Ishikawa (cell line): ENCODE data around the gene ANKRD65.

Source experiments
- EP300 ChIP-seq: IDR thresholded peaks from 2 replicates; pipeline ENCODE4 v1.6.1; 2012; ENCODE audit warnings: borderline replicate concordance
- FOXM1 ChIP-seq: IDR thresholded peaks from 2 replicates; pipeline ENCODE4 v1.6.1; 2012; ENCODE audit warnings: low read depth, borderline replicate concordance
- RAD21 ChIP-seq: IDR thresholded peaks from 2 replicates; pipeline ENCODE4 v1.6.1; 2012; ENCODE audit warnings: low read depth
- TAF1 ChIP-seq: IDR thresholded peaks from 2 replicates; pipeline ENCODE4 v1.6.1; 2012; ENCODE audit warnings: low read depth, mild to moderate bottlenecking
- TEAD4 ChIP-seq: IDR thresholded peaks from 2 replicates; pipeline ENCODE4 v1.6.1; 2012
- TF ChIP-seq, protein P1 (sequence below): IDR thresholded peaks from 2 replicates; pipeline ENCODE4 v1.6.1; 2012
- TF ChIP-seq, protein P2 (sequence below): IDR thresholded peaks from 2 replicates; pipeline ENCODE4 v1.6.1; 2012; ENCODE audit warnings: low read depth, mild to moderate bottlenecking

DNA sequence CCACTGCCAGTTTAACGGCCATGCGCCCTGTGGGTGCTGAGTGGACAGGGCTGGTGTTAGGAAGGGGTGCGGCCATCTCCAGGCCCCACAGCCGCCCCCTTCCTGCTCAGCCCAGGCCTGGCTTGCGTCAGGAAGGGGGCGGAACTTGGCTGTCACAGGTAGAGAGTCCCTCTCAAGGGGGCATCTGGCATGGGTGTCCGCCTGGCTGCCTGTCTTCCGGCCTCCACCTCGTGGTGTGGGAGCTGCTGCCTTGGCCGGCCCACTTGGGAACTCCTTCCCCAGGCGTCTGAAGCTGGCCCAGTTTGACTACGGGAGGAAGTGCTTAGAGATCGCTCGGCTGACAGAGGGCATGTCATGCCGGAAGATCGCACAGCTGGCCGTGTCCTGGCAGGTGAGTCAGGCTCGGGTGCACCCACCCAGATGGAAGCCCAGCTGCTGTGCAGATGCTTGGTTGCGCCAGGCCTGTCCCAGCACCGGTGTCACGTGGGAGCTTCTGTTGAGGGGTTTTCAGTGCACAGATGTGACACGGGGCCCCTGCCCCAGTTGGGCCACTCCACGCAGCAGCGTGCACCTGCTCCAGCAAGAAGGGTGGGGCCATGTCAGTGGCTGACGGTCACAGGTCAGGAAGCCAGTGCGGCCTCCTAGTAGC is 41.4 kb upstream of the ANKRD65 start:
- TF ChIP-seq TAF1 = no peak
- TF ChIP-seq TEAD4 = no peak
- TF ChIP-seq, protein P1, sequence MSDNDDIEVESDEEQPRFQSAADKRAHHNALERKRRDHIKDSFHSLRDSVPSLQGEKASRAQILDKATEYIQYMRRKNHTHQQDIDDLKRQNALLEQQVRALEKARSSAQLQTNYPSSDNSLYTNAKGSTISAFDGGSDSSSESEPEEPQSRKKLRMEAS = peak; percentile 13; the same call in 1 of the 2 replicates
- TF ChIP-seq EP300 = no peak
- TF ChIP-seq, protein P2, sequence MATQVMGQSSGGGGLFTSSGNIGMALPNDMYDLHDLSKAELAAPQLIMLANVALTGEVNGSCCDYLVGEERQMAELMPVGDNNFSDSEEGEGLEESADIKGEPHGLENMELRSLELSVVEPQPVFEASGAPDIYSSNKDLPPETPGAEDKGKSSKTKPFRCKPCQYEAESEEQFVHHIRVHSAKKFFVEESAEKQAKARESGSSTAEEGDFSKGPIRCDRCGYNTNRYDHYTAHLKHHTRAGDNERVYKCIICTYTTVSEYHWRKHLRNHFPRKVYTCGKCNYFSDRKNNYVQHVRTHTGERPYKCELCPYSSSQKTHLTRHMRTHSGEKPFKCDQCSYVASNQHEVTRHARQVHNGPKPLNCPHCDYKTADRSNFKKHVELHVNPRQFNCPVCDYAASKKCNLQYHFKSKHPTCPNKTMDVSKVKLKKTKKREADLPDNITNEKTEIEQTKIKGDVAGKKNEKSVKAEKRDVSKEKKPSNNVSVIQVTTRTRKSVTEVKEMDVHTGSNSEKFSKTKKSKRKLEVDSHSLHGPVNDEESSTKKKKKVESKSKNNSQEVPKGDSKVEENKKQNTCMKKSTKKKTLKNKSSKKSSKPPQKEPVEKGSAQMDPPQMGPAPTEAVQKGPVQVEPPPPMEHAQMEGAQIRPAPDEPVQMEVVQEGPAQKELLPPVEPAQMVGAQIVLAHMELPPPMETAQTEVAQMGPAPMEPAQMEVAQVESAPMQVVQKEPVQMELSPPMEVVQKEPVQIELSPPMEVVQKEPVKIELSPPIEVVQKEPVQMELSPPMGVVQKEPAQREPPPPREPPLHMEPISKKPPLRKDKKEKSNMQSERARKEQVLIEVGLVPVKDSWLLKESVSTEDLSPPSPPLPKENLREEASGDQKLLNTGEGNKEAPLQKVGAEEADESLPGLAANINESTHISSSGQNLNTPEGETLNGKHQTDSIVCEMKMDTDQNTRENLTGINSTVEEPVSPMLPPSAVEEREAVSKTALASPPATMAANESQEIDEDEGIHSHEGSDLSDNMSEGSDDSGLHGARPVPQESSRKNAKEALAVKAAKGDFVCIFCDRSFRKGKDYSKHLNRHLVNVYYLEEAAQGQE = no peak
- TF ChIP-seq RAD21 = no peak
- TF ChIP-seq FOXM1 = no peak
